Lower leg skin (tissue), 3 donors: ENCODE data around the gene POLA1.

Experiments used
- CTCF ChIP-seq, 3 donors: fragments of 450-650 bp; IDR thresholded peaks; one replicate each; pipeline ENCODE4 v1.5.1; 2016; ENCODE audit warnings: antibody characterized with exemption in 3 of 3, mild to moderate bottlenecking in 3 of 3, moderate library complexity in 2 of 3
- POLR2A ChIP-seq, 2 donors: fragments of 450-650 bp; IDR thresholded peaks; one replicate each; pipeline ENCODE4 v1.6.1; 2016 to 2017; ENCODE audit warnings: antibody characterized with exemption in 2 of 2, mild to moderate bottlenecking in 1 of 2, moderate library complexity in 1 of 2

GRCh38 chrX:24805201-24805600 lies 111.5 kb downstream of the POLA1 start:
- no peak for TF ChIP-seq CTCF (IDR thresholded peaks at IDR 0.05)
- no peak for TF ChIP-seq POLR2A (IDR thresholded peaks at IDR 0.05)
